ENCODE results near the gene KIAA1958. TPM values are rescaled to one million over a fixed set of nuclear protein-coding genes. Genes with fewer than 3 reads are reported as not detected.

The KIAA1958 gene
- polyA plus RNA-seq, 3 donors, result 1.9 to 4.2 (median 1.9) TPM

- Histone ChIP-seq H3K27ac (ENCODE audit: low read depth in 1 of 2, low read length in 2 of 2) (no peak overlapping the region), H3K4me3 (replicated peaks in 1 of 3; ENCODE audit: low read depth in 2 of 3, low read length in 3 of 3) (no peak overlapping the region), H3K4me1 (ENCODE audit: control insufficient read depth in 1 of 2, insufficient read depth in 2 of 2, low read length in 2 of 2) (peaks cover 6 to 13% of the 10 kb centered on the region in 2 donors), H3K36me3 (replicated peaks in 1 of 2; ENCODE audit: control insufficient read depth in 1 of 2, insufficient read depth in 2 of 2, low read length in 2 of 2) (peaks cover 9 to 11% of the 10 kb centered on the region in 2 donors), H3K27me3 (ENCODE audit: control insufficient read depth in 2 of 2, insufficient read depth in 2 of 2, low read length in 2 of 2) (no peaks in the 10 kb centered on the region), H2AFZ (ENCODE audit: insufficient read depth, low read depth, low read length, poor library complexity, severe bottlenecking) (no peak overlapping the region), H3K9ac (ENCODE audit: insufficient read depth, low read length, poor library complexity, severe bottlenecking) (no peak overlapping the region), H3K4me2 (replicated peaks; ENCODE audit: extremely low read depth, low read length, poor library complexity, severe bottlenecking) (no peak overlapping the region), H4K20me1 (ENCODE audit: insufficient read depth, low read length) (no peaks in the 10 kb centered on the region), H3K9me3 (replicated peaks in 1 of 2; ENCODE audit: control insufficient read depth in 1 of 2, insufficient read depth in 1 of 2, low read length in 2 of 2) (no peaks in the 10 kb centered on the region), H3K79me2 (ENCODE audit: insufficient read depth, low read length) (no peaks in the 10 kb centered on the region)
- peaks cover 13 to 15% of the 10 kb centered on the region in 2 donors for H3K36me3 Mint-ChIP-seq
- intact Hi-C loops (cut with micrococcal nuclease), result no loop called here
- peaks cover 8% of the 10 kb centered on the region for H3K4me1 Mint-ChIP-seq
- TF ChIP-seq CTCF (IDR thresholded peaks at IDR 0.05), result no peak
- peaks cover 0 to 1% (median 0%) of the 10 kb centered on the region in 3 donors for H3K27me3 Mint-ChIP-seq (ENCODE audit: low read depth in 3 of 3)
- 94% methylated on average over 9 of the region's 21 CpGs for WGBS (ENCODE audit: insufficient coverage)
- no peak overlapping the region for H3K27ac Mint-ChIP-seq
- DNase-seq, result no peak
- no peak overlapping the region for H3K4me3 Mint-ChIP-seq
- H3K9me3 Mint-ChIP-seq, result peaks cover 0 to 3% (median 0%) of the 10 kb centered on the region in 7 donors
Measured at GRCh38 chr9:112618385-112619009, 131.9 kb downstream of the KIAA1958 start.

- intact Hi-C loops (cut with micrococcal nuclease), result no loop called here
- Mint-ChIP-seq H3K9me3 (peaks cover 0 to 3% (median 0%) of the 10 kb centered on the region in 7 donors), H3K36me3 (peaks cover 11 to 13% of the 10 kb centered on the region in 2 donors), H3K27ac (no peak overlapping the region), H3K4me3 (no peak overlapping the region), H3K4me1 (peaks cover 8% of the 10 kb centered on the region), H3K27me3 (ENCODE audit: low read depth in 3 of 3) (peaks cover 0 to 3% (median 0%) of the 10 kb centered on the region in 3 donors)
- H3K4me2 ChIP-seq (replicated peaks; ENCODE audit: extremely low read depth, low read length, poor library complexity, severe bottlenecking), result no peak overlapping the region
- H3K9ac ChIP-seq (ENCODE audit: insufficient read depth, low read length, poor library complexity, severe bottlenecking), result no peak overlapping the region
- no peak overlapping the region for H3K27ac ChIP-seq (ENCODE audit: low read depth in 1 of 2, low read length in 2 of 2)
- H4K20me1 ChIP-seq (ENCODE audit: insufficient read depth, low read length), result no peaks in the 10 kb centered on the region
- no peaks in the 10 kb centered on the region for H3K79me2 ChIP-seq (ENCODE audit: insufficient read depth, low read length)
- peaks cover 6 to 13% of the 10 kb centered on the region in 2 donors for H3K4me1 ChIP-seq (ENCODE audit: control insufficient read depth in 1 of 2, insufficient read depth in 2 of 2, low read length in 2 of 2)
- H3K27me3 ChIP-seq (ENCODE audit: control insufficient read depth in 2 of 2, insufficient read depth in 2 of 2, low read length in 2 of 2), result no peaks in the 10 kb centered on the region
- no CpG with 5 or more reads among the region's 2 CpGs for WGBS (ENCODE audit: insufficient coverage)
- H3K9me3 ChIP-seq (replicated peaks in 1 of 2; ENCODE audit: control insufficient read depth in 1 of 2, insufficient read depth in 1 of 2, low read length in 2 of 2), result no peaks in the 10 kb centered on the region
- no peak overlapping the region for H2AFZ ChIP-seq (ENCODE audit: insufficient read depth, low read depth, low read length, poor library complexity, severe bottlenecking)
- no peak overlapping the region for H3K4me3 ChIP-seq (replicated peaks in 1 of 3; ENCODE audit: low read depth in 2 of 3, low read length in 3 of 3)
- no peak for DNase-seq
- peaks cover 9 to 11% of the 10 kb centered on the region in 2 donors for H3K36me3 ChIP-seq (replicated peaks in 1 of 2; ENCODE audit: control insufficient read depth in 1 of 2, insufficient read depth in 2 of 2, low read length in 2 of 2)
- TF ChIP-seq CTCF (IDR thresholded peaks at IDR 0.05), result no peak
Measured at GRCh38 chr9:112620388-112620787, 133.8 kb downstream of the KIAA1958 start.

All from CD14-positive monocyte (primary cell).